A549 (cell line): ENCODE measurements around the gene TNS1. TPM values are rescaled to one million over a fixed set of nuclear protein-coding genes. Genes with fewer than 3 reads are reported as not detected.

Experiments
- ATAC-seq, 2 experiments: fragments of 200-7000 bp in 1 of 2; fragments of >200 bp in 1 of 2; cut with Nextera tagmentation in 1 of 2; cut with Tn5 transposase in 1 of 2; 3 replicates each; pipeline versions ENCODE4 v1.8.0 to v1.9.1; 2018 to 2020; ENCODE audit warnings: mild to moderate bottlenecking in 1 of 2, moderate library complexity in 1 of 2
- CTCF ChIA-PET: fragments of 300-600 bp; sonication (Branson Sonifier 250); formaldehyde crosslinking; extraction: SDS; loops from one replicate; lab custom pipeline; 2021; ENCODE audit warnings: antibody characterized with exemption, inconsistent platforms; lab: Yijun Ruan, JAX
- POLR2A ChIA-PET: fragments of 350-600 bp; formaldehyde crosslinking; extraction: SDS; loops from one replicate; lab custom pipeline; 2021; ENCODE audit warnings: antibody characterized with exemption, inconsistent platforms; lab: Yijun Ruan, JAX
- DNase-seq, 2 experiments: peaks; one replicate each; pipeline versions ENCODE4 v3.0.0 to v3.0.0-alpha.2; 2011 to 2016; ENCODE audit warnings: low read depth in 1 of 2, low spot score in 1 of 2
- FAIRE-seq: peaks from 2 replicates; lab custom pipeline; 2011; peaks lifted over from hg19 to GRCh38; lab: Jason Lieb, UNC
- H3K27ac ChIP-seq, 2 experiments: fragments of >200 bp; sonication (Bioruptor Twin); formaldehyde crosslinking; 3 replicates each; pipeline ENCODE4 v1.5.1; 2016 to 2017
- H3K4me1 ChIP-seq: fragments of >200 bp; sonication (Bioruptor Twin); formaldehyde crosslinking; 3 replicates; pipeline ENCODE4 v1.6.1; 2016
- H3K4me2 ChIP-seq: fragments of >200 bp; sonication (Bioruptor Twin); formaldehyde crosslinking; 3 replicates; pipeline ENCODE4 v1.6.1; 2016
- H3K4me3 ChIP-seq: fragments of >200 bp; sonication (Bioruptor Twin); formaldehyde crosslinking; 3 replicates; pipeline ENCODE4 v1.5.1; 2016
- H3K9me3 ChIP-seq: fragments of >200 bp; sonication (Bioruptor Twin); formaldehyde crosslinking; 3 replicates; pipeline ENCODE4 v1.6.1; 2016
- BHLHE40 ChIP-seq: IDR thresholded peaks from 2 replicates; pipeline ENCODE4 v1.6.1; 2012; ENCODE audit warnings: low read depth, low read length, inconsistent platforms
- CBX2 ChIP-seq: fragments of 200-600 bp; sonication (generic); IDR thresholded peaks from 2 replicates; pipeline ENCODE4 v1.6.1; 2016; ENCODE audit warnings: low read depth, mild to moderate bottlenecking, borderline replicate concordance
- EHMT2 ChIP-seq: fragments of 200-600 bp; sonication (generic); IDR thresholded peaks from 2 replicates; pipeline ENCODE4 v1.6.1; 2016; ENCODE audit warnings: antibody characterized with exemption, low read depth, mild to moderate bottlenecking, moderate library complexity
- FOSB ChIP-seq: fragments of 250-450 bp; sonication (Bioruptor Pico); IDR thresholded peaks from 2 replicates; pipeline ENCODE4 v1.5.0; 2020; ENCODE audit warnings: mild to moderate bottlenecking, moderate library complexity
- FOSL2 ChIP-seq, 2 experiments: fragments of 450-650 bp in 1 of 2; fragments of >200 bp in 1 of 2; sonication (Bioruptor Twin) in 1 of 2; formaldehyde crosslinking; IDR thresholded peaks; 2 replicates each; pipeline versions ENCODE4 v1.5.0 to v1.6.1; 2016 to 2020; ENCODE audit warnings: mild to moderate bottlenecking in 1 of 2, moderate library complexity in 1 of 2
- FOXS1 ChIP-seq: fragments of 250-450 bp; sonication (Bioruptor Pico); IDR thresholded peaks from 2 replicates; pipeline ENCODE4 v1.5.0; 2020; ENCODE audit warnings: mild to moderate bottlenecking, moderate library complexity
- HOXB13 ChIP-seq: fragments of 250-450 bp; sonication (Bioruptor Pico); IDR thresholded peaks from 2 replicates; pipeline ENCODE4 v1.5.0; 2020; ENCODE audit warnings: low read depth, mild to moderate bottlenecking, moderate library complexity
- HOXB5 ChIP-seq: fragments of 250-450 bp; sonication (Bioruptor Pico); IDR thresholded peaks from 2 replicates; pipeline ENCODE4 v1.5.0; 2020; ENCODE audit warnings: mild to moderate bottlenecking, moderate library complexity
- JUN ChIP-seq, 2 experiments: fragments of >200 bp; sonication (Bioruptor Twin); formaldehyde crosslinking; IDR thresholded peaks; 2 replicates in 1 of 2; 3 replicates in 1 of 2; pipeline ENCODE4 v1.6.1; 2016 to 2017
- JUNB ChIP-seq: fragments of >200 bp; sonication (Bioruptor Twin); formaldehyde crosslinking; IDR thresholded peaks from 2 replicates; pipeline ENCODE4 v1.6.1; 2016
- KDM5A ChIP-seq: fragments of 200-600 bp; sonication (generic); IDR thresholded peaks from 2 replicates; pipeline ENCODE4 v1.6.1; 2016; ENCODE audit warnings: antibody characterized with exemption, mild to moderate bottlenecking
- MAFK ChIP-seq: fragments of 450-650 bp; IDR thresholded peaks from 2 replicates; pipeline ENCODE4 v1.6.1; 2014; ENCODE audit not compliant: partially characterized antibody
- MAZ ChIP-seq: fragments of 150-350 bp; IDR thresholded peaks from 2 replicates; pipeline ENCODE4 v1.6.1; 2014; ENCODE audit warnings: antibody characterized with exemption, low read depth, low read length, borderline replicate concordance
- MYC ChIP-seq: IDR thresholded peaks from 2 replicates; pipeline ENCODE4 v1.6.1; 2012; ENCODE audit warnings: mild to moderate bottlenecking, inconsistent platforms, low read length, improper control_type of control experiment, borderline replicate concordance
- NR3C1 ChIP-seq: fragments of >200 bp; sonication (Bioruptor Twin); formaldehyde crosslinking; IDR thresholded peaks from 3 replicates; pipeline ENCODE4 v1.6.1; 2017
- PHF8 ChIP-seq: fragments of 200-600 bp; sonication (generic); IDR thresholded peaks from 2 replicates; pipeline ENCODE4 v1.6.1; 2016; ENCODE audit warnings: low read depth, mild to moderate bottlenecking, antibody characterized with exemption, moderate library complexity, borderline replicate concordance
- RARB ChIP-seq: fragments of 250-450 bp; sonication (Bioruptor Pico); IDR thresholded peaks from 2 replicates; pipeline ENCODE4 v1.8.0; 2021; ENCODE audit warnings: mild to moderate bottlenecking, moderate library complexity
- RCOR1 ChIP-seq: fragments of 150-350 bp; IDR thresholded peaks from 2 replicates; pipeline ENCODE4 v1.6.1; 2014; ENCODE audit warnings: antibody characterized with exemption, low read length, low read depth
- RFX5 ChIP-seq: fragments of 450-650 bp; IDR thresholded peaks from 2 replicates; pipeline ENCODE4 v1.7.1; 2014; ENCODE audit warnings: antibody characterized with exemption, mild to moderate bottlenecking, moderate library complexity
- RNF2 ChIP-seq: fragments of 200-600 bp; sonication (generic); IDR thresholded peaks from 2 replicates; pipeline ENCODE4 v1.6.1; 2016; ENCODE audit warnings: low read depth, mild to moderate bottlenecking, antibody characterized with exemption, moderate library complexity, borderline replicate concordance
- SMC3 ChIP-seq: fragments of >200 bp; sonication (Bioruptor Twin); formaldehyde crosslinking; IDR thresholded peaks from 3 replicates; pipeline ENCODE4 v1.6.1; 2018; ENCODE audit warnings: inconsistent platforms
- SREBF2 ChIP-seq: fragments of 450-650 bp; IDR thresholded peaks from 2 replicates; pipeline ENCODE4 v1.6.1; 2014; ENCODE audit warnings: mild to moderate bottlenecking, moderate library complexity
- TP53 ChIP-seq: fragments of 250-450 bp; sonication (Bioruptor Pico); IDR thresholded peaks from 2 replicates; pipeline ENCODE4 v1.5.0; 2021; ENCODE audit warnings: mild to moderate bottlenecking, moderate library complexity
- ZSCAN20 ChIP-seq: fragments of 250-450 bp; sonication (Bioruptor Pico); IDR thresholded peaks from 2 replicates; pipeline ENCODE4 v1.8.0; 2022; ENCODE audit warnings: mild to moderate bottlenecking, moderate library complexity
- WGBS: methylation state at CpG from one replicate; pipeline ENCODE4 v1.1.6; 2017; ENCODE audit errors: missing lambda C conversion rate; 5-methylcytosine and 5-hydroxymethylcytosine counted together
- polyA plus RNA-seq, 4 experiments: library from polyadenylated mRNA; depleted of rRNA in 3 of 4; stranded (reverse); fragments of >200 nt; fragmentation: RNase III in 1 of 4; extraction: RNeasy Plus Mini Kit Qiagen cat#74134 plus additional on column Dnase treatment in 1 of 4; gene quantifications; 2 replicates in 3 of 4; 3 replicates in 1 of 4; pipeline ENCODE4 v1.2.3, GENCODE V29; 2011 to 2017
- TF ChIP-seq, protein P1 (sequence below): fragments of 450-650 bp; IDR thresholded peaks from 2 replicates; pipeline ENCODE4 v1.6.1; 2014; ENCODE audit warnings: antibody characterized with exemption
- TF ChIP-seq, protein P2 (sequence below): fragments of >200 bp; sonication (Bioruptor Twin); formaldehyde crosslinking; IDR thresholded peaks from 3 replicates; pipeline ENCODE4 v1.5.1; 2016
- TF ChIP-seq, protein P3 (sequence below): fragments of 250-450 bp; sonication (Bioruptor Pico); IDR thresholded peaks from 2 replicates; pipeline ENCODE4 v1.5.0; 2020; ENCODE audit warnings: low read depth, mild to moderate bottlenecking, moderate library complexity
- TF ChIP-seq, protein P4 (sequence below): fragments of >200 bp; sonication (Bioruptor Twin); formaldehyde crosslinking; IDR thresholded peaks from 3 replicates; pipeline ENCODE4 v1.6.1; 2016
- TF ChIP-seq, protein P5 (sequence below): fragments of 150-350 bp; IDR thresholded peaks from 2 replicates; pipeline ENCODE4 v1.6.1; 2014; ENCODE audit warnings: low read depth, mild to moderate bottlenecking, low read length

Gene TNS1
- polyA plus RNA-seq, 2 of the 4 experiments (the other 2 are of a cell fraction), result 4.9 to 10.6 TPM

DNA sequence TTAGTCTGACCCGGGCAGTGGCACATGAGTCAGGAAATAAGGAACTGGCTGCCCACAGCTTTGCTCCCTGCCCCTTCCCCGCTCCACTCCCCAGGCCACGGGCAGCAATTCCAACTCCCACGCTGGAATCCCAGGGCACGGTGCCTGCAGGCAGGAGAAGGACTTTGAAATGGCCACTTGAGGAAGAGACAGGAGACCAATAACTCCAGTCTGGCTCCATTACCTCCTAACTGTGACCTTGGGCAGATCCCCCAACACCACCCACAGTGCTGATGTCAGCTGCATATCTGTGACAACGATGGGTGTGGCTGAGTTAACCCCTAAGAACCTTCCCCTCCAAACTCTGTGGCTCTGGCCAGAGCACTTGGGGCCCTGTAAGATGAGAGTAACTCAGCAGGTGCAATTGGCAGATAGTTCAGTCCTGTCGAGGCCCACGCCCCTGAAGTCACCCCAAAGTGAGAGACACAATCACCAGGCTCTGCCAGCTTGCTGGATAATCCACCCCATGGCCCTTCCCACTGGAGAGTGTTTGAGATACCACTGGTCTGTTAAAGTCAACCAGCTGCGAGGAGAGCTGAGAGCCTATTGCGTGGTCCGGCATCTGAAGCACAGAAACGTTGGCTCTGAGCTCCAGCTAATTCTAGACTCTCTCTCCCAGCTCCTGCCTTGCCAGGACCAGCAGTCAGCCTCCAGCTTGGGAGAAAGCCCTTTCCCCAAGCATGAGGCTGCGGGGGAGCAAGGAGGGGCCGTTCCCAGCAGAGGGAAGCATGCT is 175.2 kb downstream of the TNS1 start:
- Histone ChIP-seq H3K27ac (no peak overlapping the region), H3K9me3 (no peaks in the 10 kb centered on the region), H3K4me1 (no peaks in the 10 kb centered on the region), H3K4me3 (no peak overlapping the region), H3K4me2 (no peak overlapping the region)
- ChIA-PET CTCF (interaction anchor here (0.6 to 1.6 kb wide), 2 partner anchors 25 to 160 kb away, joined by 4 to 7 read pairs; no protein-coding TSS in a partner anchor), POLR2A (no interaction called here)
- WGBS, result 72% methylated on average over 12 of the region's 14 CpGs
- ATAC-seq, result no peak
- FAIRE-seq, result no peak
- DNase-seq, result no peak
- TF ChIP-seq RFX5, result no peak
- no peak for TF ChIP-seq FOSB
- TF ChIP-seq, protein P1, sequence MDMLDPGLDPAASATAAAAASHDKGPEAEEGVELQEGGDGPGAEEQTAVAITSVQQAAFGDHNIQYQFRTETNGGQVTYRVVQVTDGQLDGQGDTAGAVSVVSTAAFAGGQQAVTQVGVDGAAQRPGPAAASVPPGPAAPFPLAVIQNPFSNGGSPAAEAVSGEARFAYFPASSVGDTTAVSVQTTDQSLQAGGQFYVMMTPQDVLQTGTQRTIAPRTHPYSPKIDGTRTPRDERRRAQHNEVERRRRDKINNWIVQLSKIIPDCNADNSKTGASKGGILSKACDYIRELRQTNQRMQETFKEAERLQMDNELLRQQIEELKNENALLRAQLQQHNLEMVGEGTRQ, result no peak
- no peak for TF ChIP-seq PHF8
- no peak for TF ChIP-seq BHLHE40
- TF ChIP-seq RNF2, result no peak
- TF ChIP-seq CBX2, result no peak
- no peak for TF ChIP-seq MYC
- TF ChIP-seq JUNB, result no peak
- no peak for TF ChIP-seq JUN (IDR thresholded peaks at IDR 0.05)
- no peak for TF ChIP-seq HOXB13
- no peak for TF ChIP-seq RCOR1
- no peak for TF ChIP-seq KDM5A

DNA sequence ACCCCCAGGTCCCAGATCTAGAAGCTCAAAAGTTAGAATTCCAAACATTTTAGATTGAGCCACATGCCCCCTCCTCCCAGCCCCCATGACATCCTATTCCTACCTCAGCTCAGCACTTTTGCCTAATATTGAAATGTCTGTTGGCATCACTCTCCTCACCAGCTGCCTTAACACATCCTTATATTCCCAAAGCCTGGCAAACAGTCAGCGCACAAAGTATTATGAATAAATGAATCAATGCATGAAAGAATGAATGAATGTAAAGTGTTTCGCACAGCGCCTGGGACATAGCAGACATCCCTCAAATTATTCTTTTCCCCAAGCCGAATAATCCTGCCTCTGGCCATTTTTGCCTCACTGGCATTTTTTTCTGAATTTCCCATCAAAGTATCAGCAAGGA is 175.8 kb downstream of the TNS1 start:
- FAIRE-seq, result no peak

DNA sequence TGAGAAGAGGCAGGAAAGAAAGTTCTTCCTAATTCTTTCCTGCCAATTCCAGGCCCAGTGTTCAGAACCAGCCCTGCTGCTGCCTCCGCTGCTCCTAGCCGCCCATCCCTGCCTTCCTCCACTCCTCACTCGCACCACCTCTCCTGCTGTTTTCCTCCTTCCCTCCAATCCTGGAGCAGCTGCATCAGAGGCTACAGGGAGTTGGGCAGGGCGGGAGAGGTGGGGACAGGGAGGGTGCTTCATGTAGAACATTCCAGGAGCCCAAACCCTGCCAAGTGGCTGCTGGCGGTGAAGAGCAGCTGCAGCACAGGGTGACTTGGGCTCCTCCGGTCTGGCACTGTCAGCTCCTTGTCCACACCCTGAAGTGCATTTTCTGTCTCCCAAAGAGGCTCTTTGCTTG is 176.3 kb downstream of the TNS1 start:
- no peak overlapping the region for H3K4me3 ChIP-seq
- 92% methylated on average over 5 of the region's 6 CpGs for WGBS
- no peak for TF ChIP-seq SREBF2
- TF ChIP-seq TP53, result no peak
- TF ChIP-seq, protein P2, sequence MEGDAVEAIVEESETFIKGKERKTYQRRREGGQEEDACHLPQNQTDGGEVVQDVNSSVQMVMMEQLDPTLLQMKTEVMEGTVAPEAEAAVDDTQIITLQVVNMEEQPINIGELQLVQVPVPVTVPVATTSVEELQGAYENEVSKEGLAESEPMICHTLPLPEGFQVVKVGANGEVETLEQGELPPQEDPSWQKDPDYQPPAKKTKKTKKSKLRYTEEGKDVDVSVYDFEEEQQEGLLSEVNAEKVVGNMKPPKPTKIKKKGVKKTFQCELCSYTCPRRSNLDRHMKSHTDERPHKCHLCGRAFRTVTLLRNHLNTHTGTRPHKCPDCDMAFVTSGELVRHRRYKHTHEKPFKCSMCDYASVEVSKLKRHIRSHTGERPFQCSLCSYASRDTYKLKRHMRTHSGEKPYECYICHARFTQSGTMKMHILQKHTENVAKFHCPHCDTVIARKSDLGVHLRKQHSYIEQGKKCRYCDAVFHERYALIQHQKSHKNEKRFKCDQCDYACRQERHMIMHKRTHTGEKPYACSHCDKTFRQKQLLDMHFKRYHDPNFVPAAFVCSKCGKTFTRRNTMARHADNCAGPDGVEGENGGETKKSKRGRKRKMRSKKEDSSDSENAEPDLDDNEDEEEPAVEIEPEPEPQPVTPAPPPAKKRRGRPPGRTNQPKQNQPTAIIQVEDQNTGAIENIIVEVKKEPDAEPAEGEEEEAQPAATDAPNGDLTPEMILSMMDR, result no peak
- TF ChIP-seq MAZ, result no peak
- no peak for TF ChIP-seq FOSL2 (IDR thresholded peaks at IDR 0.05)
- TF ChIP-seq FOSL2 (CRISPR knock-in tag; IDR thresholded peaks at IDR 0.05), result no peak
- TF ChIP-seq FOXS1, result no peak
- TF ChIP-seq SMC3, result no peak
- no peak for TF ChIP-seq HOXB5 (CRISPR knock-in tag)
- no peak for TF ChIP-seq EHMT2
- no peak for TF ChIP-seq RARB (CRISPR knock-in tag)
- TF ChIP-seq, protein P3, sequence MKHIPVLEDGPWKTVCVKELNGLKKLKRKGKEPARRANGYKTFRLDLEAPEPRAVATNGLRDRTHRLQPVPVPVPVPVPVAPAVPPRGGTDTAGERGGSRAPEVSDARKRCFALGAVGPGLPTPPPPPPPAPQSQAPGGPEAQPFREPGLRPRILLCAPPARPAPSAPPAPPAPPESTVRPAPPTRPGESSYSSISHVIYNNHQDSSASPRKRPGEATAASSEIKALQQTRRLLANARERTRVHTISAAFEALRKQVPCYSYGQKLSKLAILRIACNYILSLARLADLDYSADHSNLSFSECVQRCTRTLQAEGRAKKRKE (CRISPR knock-in tag), result no peak
- TF ChIP-seq NR3C1, result no peak
- TF ChIP-seq ZSCAN20 (CRISPR knock-in tag), result no peak
- TF ChIP-seq, protein P4, sequence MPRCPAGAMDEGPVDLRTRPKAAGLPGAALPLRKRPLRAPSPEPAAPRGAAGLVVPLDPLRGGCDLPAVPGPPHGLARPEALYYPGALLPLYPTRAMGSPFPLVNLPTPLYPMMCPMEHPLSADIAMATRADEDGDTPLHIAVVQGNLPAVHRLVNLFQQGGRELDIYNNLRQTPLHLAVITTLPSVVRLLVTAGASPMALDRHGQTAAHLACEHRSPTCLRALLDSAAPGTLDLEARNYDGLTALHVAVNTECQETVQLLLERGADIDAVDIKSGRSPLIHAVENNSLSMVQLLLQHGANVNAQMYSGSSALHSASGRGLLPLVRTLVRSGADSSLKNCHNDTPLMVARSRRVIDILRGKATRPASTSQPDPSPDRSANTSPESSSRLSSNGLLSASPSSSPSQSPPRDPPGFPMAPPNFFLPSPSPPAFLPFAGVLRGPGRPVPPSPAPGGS, result no peak
- no peaks in the 10 kb centered on the region for H3K4me1 ChIP-seq
- POLR2A ChIA-PET, result no interaction called here
- H3K4me2 ChIP-seq, result no peak overlapping the region
- no peaks in the 10 kb centered on the region for H3K9me3 ChIP-seq
- no peak overlapping the region for H3K27ac ChIP-seq
- ATAC-seq, result no peak
- CTCF ChIA-PET, result interaction anchor here (1.6 kb wide), 1 partner anchor 161 kb away, joined by 7 read pairs; no protein-coding TSS in a partner anchor
- no peak for FAIRE-seq
- no peak for DNase-seq

More for the DNA sequence above, 175.8 kb downstream of the TNS1 start:
- ChIA-PET POLR2A (no interaction called here), CTCF (interaction anchor here (1.6 kb wide), 1 partner anchor 161 kb away, joined by 7 read pairs; no protein-coding TSS in a partner anchor)
- 83% methylated on average over 4 of the region's 4 CpGs for WGBS
- no peak overlapping the region for H3K27ac ChIP-seq
- no peak overlapping the region for H3K4me2 ChIP-seq
- no peak for DNase-seq
- no peaks in the 10 kb centered on the region for H3K9me3 ChIP-seq
- TF ChIP-seq, protein P5, sequence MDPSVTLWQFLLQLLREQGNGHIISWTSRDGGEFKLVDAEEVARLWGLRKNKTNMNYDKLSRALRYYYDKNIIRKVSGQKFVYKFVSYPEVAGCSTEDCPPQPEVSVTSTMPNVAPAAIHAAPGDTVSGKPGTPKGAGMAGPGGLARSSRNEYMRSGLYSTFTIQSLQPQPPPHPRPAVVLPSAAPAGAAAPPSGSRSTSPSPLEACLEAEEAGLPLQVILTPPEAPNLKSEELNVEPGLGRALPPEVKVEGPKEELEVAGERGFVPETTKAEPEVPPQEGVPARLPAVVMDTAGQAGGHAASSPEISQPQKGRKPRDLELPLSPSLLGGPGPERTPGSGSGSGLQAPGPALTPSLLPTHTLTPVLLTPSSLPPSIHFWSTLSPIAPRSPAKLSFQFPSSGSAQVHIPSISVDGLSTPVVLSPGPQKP, result no peak
- TF ChIP-seq FOSL2 (IDR thresholded peaks at IDR 0.05) (no peak), FOSL2 (CRISPR knock-in tag; IDR thresholded peaks at IDR 0.05) (no peak), MAFK (peak; percentile 21)
- TF ChIP-seq, all 56 proteins: peak for 1
- ATAC-seq, result no peak
- no peak overlapping the region for H3K4me3 ChIP-seq
- H3K4me1 ChIP-seq, result no peaks in the 10 kb centered on the region
